C4-2B (cell line): Measurements from ENCODE around the gene AUTS2.

Experiments used
- H3K27ac ChIP-seq: fragments of 450-650 bp; 2 replicates; pipeline ENCODE4 v1.5.1; 2017
- ZFX ChIP-seq: fragments of 450-650 bp; IDR thresholded peaks from 2 replicates; pipeline ENCODE4 v1.6.1; 2017
- TF ChIP-seq, protein P1 (sequence below): fragments of 450-650 bp; conservative IDR thresholded peaks from 2 replicates; pipeline ENCODE4 v1.5.1; 2017; ENCODE audit warnings: mild to moderate bottlenecking

The AUTS2 gene

DNA sequence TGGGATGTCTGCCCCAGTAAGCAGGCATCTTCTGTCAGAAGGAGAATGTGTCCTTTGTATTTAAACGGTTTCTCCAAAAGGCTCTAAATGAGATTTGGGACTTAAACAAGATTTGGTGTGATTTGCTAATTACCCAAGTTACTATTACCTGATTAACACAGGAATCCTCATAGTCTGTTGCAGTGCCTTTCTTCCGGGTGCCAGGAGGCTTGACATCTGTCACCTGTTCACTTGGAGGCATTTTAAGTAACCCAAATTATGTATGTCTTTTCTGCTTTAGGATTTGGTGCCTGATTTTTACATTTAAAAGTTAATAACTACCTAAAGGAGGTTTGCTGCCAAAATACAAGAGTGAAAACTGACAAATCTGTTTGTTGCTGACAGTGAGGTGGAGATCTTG lies 945.7 kb downstream of the AUTS2 start:
- no peak for TF ChIP-seq ZFX
- H3K27ac ChIP-seq, result no peak overlapping the region

DNA sequence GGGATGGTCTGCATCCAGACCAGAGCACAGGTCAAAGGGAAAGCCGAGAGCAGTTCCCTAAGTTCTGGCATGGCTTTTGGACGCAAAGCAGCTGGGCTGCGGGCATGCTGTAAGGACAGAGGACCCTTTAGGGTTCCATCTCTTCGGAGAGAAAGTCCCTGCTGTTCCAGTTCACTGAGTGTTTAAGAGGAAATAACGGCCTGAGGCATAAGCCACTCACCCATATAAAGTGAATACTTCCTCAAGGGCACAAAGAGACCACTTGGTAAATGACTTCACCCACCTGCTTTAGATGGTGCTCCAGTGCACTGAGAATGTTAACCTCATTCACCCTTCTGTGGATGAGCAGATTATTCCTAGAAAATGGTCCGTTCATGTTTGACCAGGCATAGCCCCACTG lies 946.9 kb downstream of the AUTS2 start:
- TF ChIP-seq ZFX, result no peak
- TF ChIP-seq, protein P1, sequence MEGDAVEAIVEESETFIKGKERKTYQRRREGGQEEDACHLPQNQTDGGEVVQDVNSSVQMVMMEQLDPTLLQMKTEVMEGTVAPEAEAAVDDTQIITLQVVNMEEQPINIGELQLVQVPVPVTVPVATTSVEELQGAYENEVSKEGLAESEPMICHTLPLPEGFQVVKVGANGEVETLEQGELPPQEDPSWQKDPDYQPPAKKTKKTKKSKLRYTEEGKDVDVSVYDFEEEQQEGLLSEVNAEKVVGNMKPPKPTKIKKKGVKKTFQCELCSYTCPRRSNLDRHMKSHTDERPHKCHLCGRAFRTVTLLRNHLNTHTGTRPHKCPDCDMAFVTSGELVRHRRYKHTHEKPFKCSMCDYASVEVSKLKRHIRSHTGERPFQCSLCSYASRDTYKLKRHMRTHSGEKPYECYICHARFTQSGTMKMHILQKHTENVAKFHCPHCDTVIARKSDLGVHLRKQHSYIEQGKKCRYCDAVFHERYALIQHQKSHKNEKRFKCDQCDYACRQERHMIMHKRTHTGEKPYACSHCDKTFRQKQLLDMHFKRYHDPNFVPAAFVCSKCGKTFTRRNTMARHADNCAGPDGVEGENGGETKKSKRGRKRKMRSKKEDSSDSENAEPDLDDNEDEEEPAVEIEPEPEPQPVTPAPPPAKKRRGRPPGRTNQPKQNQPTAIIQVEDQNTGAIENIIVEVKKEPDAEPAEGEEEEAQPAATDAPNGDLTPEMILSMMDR, result no peak
- H3K27ac ChIP-seq, result no peak overlapping the region

DNA sequence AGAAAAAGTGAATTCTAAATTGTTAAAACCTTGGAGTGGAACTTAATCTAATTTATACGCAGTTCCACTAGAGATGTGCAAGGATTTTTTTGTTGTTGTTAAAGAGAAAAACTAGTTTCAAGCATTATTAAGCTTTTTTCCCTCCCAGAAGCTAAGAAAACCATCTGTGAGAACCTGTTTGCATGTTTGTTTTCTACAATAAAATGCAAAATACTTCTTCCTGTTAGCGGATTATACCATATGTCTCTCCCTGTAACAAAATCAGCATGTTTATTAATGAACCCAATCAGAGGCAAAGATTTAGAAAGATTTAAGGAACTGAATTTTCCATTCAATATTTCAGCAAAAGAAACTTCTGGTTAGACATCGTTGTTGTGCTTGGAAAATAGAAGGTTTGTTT lies 953.9 kb downstream of the AUTS2 start:
- no peak overlapping the region for H3K27ac ChIP-seq
- TF ChIP-seq, protein P1, result no peak
- TF ChIP-seq ZFX, result no peak

DNA sequence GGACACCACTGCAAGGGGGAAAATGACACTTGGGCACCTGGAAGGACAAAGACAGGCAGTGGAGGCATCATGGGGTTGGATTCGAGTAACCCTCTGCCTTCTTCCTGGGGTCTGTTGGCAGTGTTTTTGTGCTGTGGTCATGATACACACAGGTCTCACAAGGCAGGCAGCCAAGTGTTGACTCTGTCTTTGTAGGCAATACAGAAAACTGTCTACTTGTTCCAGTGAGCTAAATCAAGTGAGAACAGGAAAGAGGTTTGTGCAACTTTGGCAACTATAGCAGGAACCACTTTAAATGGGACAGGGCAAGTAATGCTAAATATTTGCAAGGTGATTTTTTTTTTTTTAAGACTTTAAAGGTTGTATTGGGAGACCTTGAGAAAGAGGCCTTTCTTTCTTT lies 955.1 kb downstream of the AUTS2 start:
- TF ChIP-seq ZFX, result no peak
- TF ChIP-seq, protein P1, result no peak
- no peak overlapping the region for H3K27ac ChIP-seq

DNA sequence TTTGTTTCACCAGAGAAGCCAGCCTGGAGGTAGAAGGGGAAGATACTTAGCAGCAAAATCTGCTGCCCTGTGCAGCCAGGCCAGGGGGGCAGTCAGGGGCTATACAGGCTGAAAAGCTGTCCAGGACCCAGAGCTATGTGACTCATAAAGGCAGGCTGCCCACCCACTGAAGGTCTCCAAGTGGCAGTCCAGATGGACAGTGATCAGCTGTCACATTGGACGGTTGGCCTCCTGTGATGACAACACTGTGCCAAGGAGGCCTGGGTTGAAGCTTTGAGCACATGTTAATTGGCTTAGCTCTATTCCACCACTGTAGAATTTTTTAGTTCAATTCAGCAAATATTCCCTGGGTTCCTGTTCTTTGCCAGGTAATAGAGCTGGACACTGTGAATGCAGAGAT lies 956.4 kb downstream of the AUTS2 start:
- TF ChIP-seq, protein P1, result no peak
- TF ChIP-seq ZFX, result no peak
- H3K27ac ChIP-seq, result no peak overlapping the region

DNA sequence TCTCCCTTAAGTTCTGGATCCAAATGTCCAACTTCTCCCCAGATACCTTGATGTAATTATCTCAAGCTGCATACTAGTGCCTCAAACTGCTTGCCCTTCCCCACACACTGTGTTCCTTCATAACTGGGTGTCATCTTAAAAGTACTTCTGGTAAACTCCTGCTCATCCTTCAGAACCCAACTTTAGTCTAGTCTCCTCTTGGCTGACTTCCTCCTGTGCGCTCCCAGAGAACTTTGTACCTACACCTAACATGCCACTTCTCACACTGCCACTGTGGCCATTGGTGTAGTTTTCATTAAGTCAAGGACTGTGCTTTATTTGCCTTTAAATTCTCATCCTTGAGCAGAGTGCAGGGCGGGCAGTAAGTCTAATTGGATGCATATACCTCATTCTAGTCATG lies 958.5 kb downstream of the AUTS2 start:
- no peak overlapping the region for H3K27ac ChIP-seq
- no peak for TF ChIP-seq ZFX
- TF ChIP-seq, protein P1, result no peak

DNA sequence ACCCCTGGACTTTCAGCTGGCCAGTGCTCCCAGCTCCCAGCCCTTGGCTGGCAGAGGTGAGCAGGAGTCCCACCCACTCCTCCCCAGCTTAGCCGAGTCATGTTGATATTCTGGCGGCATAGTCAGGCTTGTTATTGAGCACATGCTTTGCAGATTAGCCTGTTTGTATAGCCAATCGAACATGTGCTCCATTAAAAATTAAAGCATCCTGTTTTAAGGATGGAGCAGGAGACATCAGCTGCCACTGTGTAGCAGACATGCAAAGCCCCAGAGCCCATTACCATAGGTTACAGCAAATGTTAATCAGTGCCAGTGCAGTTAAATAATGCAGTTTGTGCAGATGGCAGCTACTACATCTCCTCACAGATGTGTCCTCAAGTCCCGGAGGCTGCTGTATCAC lies 959.1 kb downstream of the AUTS2 start:
- TF ChIP-seq, protein P1, result no peak
- H3K27ac ChIP-seq, result no peak overlapping the region

DNA sequence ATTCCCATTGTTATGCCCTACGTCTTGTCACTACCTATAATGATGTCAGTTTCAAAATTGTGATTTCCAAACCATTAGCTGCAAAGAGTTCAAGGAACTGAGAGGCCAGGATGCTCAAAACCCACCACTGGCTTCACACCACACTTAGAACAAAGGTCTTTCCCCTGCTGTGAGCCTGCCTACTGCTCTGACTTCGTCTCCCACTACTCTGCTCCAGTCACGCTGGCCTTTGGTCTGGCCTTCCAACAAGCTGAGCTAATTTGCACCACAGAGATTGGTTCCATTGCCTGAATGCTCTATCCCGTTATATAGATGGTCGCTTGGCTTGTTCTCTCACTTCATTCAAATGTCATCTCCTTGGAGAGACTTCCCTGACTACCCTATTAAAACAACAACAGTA lies 961.5 kb downstream of the AUTS2 start:
- TF ChIP-seq, protein P1, result no peak
- no peak for TF ChIP-seq ZFX

More for the DNA sequence above, 961.5 kb downstream of the AUTS2 start:
- H3K27ac ChIP-seq, result no peak overlapping the region
